Brain microvascular endothelial cell (primary cell): ENCODE data around the gene ERC1.

Experiments used
- DNase-seq: peaks from one replicate; pipeline ENCODE4 v3.0.0-alpha.2; 2020
- H3K27ac ChIP-seq: fragments of 250-450 bp; sonication (Bioruptor Pico); 2 replicates; pipeline ENCODE4 v1.5.1; 2020; ENCODE audit warnings: mild to moderate bottlenecking, moderate library complexity
- H3K27me3 ChIP-seq: fragments of 250-450 bp; sonication (Bioruptor Pico); replicated peaks from 2 replicates; pipeline ENCODE4 v1.5.1; 2020; ENCODE audit warnings: mild to moderate bottlenecking
- H3K36me3 ChIP-seq: fragments of 250-450 bp; sonication (Bioruptor Pico); replicated peaks from 2 replicates; pipeline ENCODE4 v1.5.1; 2020; ENCODE audit warnings: mild to moderate bottlenecking
- H3K4me3 ChIP-seq: 2 replicates; pipeline ENCODE4 v1.5.1; 2011; ENCODE audit warnings: low read depth, mild to moderate bottlenecking, control low read depth, low read length, moderate library complexity
- CTCF ChIP-seq: IDR thresholded peaks from 2 replicates; pipeline ENCODE4 v1.5.1; 2011; ENCODE audit warnings: low read depth, mild to moderate bottlenecking, moderate library complexity, low read length, control low read depth, inconsistent platforms; ENCODE audit errors: missing control alignments
- in situ Hi-C: cut with HindIII; loops from 2 replicates; pipeline ENCODE4 v1.10.0; 2017; ENCODE audit warnings: low sequenced_read_pairs, low pct_ligation_motif_present

Gene ERC1

GRCh38 chr12:958588-959123 is 32.4 kb upstream of the ERC1 start:
- TF ChIP-seq CTCF, result no peak
- Histone ChIP-seq H3K36me3 (no peaks in the 10 kb centered on the region), H3K27me3 (no peaks in the 10 kb centered on the region), H3K4me3 (no peak overlapping the region), H3K27ac (no peak overlapping the region)
- in situ Hi-C loops, result no loop called here
- peak; percentile 20 for DNase-seq

GRCh38 chr12:966724-967123 is 24.3 kb upstream of the ERC1 start:
- in situ Hi-C loops, result no loop called here
- Histone ChIP-seq H3K4me3 (no peak overlapping the region), H3K27me3 (no peaks in the 10 kb centered on the region)

GRCh38 chr12:967641-968040 is 23.4 kb upstream of the ERC1 start:
- in situ Hi-C loops, result no loop called here
- no peaks in the 10 kb centered on the region for H3K36me3 ChIP-seq
- H3K4me3 ChIP-seq, result no peak overlapping the region
- H3K27me3 ChIP-seq, result no peaks in the 10 kb centered on the region
- no peak for TF ChIP-seq CTCF
- no peak for DNase-seq
- no peak overlapping the region for H3K27ac ChIP-seq

More at GRCh38 chr12:966724-967123, 24.3 kb upstream of the ERC1 start:
- Histone ChIP-seq H3K27ac (no peak overlapping the region), H3K36me3 (no peaks in the 10 kb centered on the region)
- no peak for TF ChIP-seq CTCF
- DNase-seq, result no peak

GRCh38 chr12:968545-968944 is 22.5 kb upstream of the ERC1 start:
- TF ChIP-seq CTCF, result no peak
- in situ Hi-C loops, result no loop called here
- no peaks in the 10 kb centered on the region for H3K36me3 ChIP-seq
- no peak for DNase-seq
- no peak overlapping the region for H3K4me3 ChIP-seq
- no peak overlapping the region for H3K27ac ChIP-seq
- no peaks in the 10 kb centered on the region for H3K27me3 ChIP-seq

GRCh38 chr12:969821-970220 is 21.2 kb upstream of the ERC1 start:
- no peak for TF ChIP-seq CTCF
- no peaks in the 10 kb centered on the region for H3K27me3 ChIP-seq
- H3K27ac ChIP-seq, result no peak overlapping the region
- no peak overlapping the region for H3K4me3 ChIP-seq
- DNase-seq, result no peak
- in situ Hi-C loops, result no loop called here
- no peaks in the 10 kb centered on the region for H3K36me3 ChIP-seq

- in situ Hi-C loops, result no loop called here
- no peak for DNase-seq
- Histone ChIP-seq H3K4me3 (no peak overlapping the region), H3K27me3 (no peaks in the 10 kb centered on the region), H3K27ac (no peak overlapping the region), H3K36me3 (no peaks in the 10 kb centered on the region)
- no peak for TF ChIP-seq CTCF
These were observed 19.0 kb upstream of the ERC1 start for GRCh38 chr12:971991-972390.
